ENCODE results near the gene PAPOLA. TPM values are rescaled to one million over a fixed set of nuclear protein-coding genes. Genes with fewer than 3 reads are reported as not detected.
A peak's percentile ranks its signal among the peaks of the same experiment; 100 is the strongest.

Gene PAPOLA
- total RNA-seq (100 to 1,000 TPM; 140 to 176 TPM), polyA plus RNA-seq (ENCODE audit: insufficient read length in 6 of 6) (100 to 1,000 TPM; 200 to 264 (median 240) TPM)
- long read RNA-seq, donor 1, full-length matches to known transcripts: 51 of 124 reads
- long read RNA-seq, donor 1, partial matches to known transcripts: 73 of 124 reads
- long read RNA-seq, donor 1, other reads (novel, unspliced or antisense): 0 of 124 reads
- long read RNA-seq, donor 2, full-length matches to known transcripts: 36 of 76 reads
- long read RNA-seq, donor 2, partial matches to known transcripts: 40 of 76 reads
- long read RNA-seq, donor 2, other reads (novel, unspliced or antisense): 0 of 76 reads
- long read RNA-seq, donor 3, full-length matches to known transcripts: 37 of 79 reads
- long read RNA-seq, donor 3, partial matches to known transcripts: 37 of 79 reads
- long read RNA-seq, donor 3, other reads (novel, unspliced or antisense): 5 of 79 reads
- long read RNA-seq, donor 4, transcript PAPOLA-223 (9 exons, 3,264 nt): major isoform, 20 of 41 reads
- long read RNA-seq, donor 4, transcript PAPOLA-225 (7 exons, 1,421 nt): minor isoform, 5 of 41 reads
- long read RNA-seq, donor 4, partial matches to known transcripts: 10 of 41 reads
- long read RNA-seq, donor 4, other reads (novel, unspliced or antisense): 6 of 41 reads
- long read RNA-seq, donor 5, full-length matches to known transcripts: 42 of 86 reads
- long read RNA-seq, donor 5, partial matches to known transcripts: 44 of 86 reads
- long read RNA-seq, donor 5, other reads (novel, unspliced or antisense): 0 of 86 reads
- long read RNA-seq, donor 6, full-length matches to known transcripts: 56 of 99 reads
- long read RNA-seq, donor 6, partial matches to known transcripts: 43 of 99 reads
- long read RNA-seq, donor 6, other reads (novel, unspliced or antisense): 0 of 99 reads
- long read RNA-seq, donor 7, full-length matches to known transcripts: 35 of 72 reads
- long read RNA-seq, donor 7, partial matches to known transcripts: 37 of 72 reads
- long read RNA-seq, donor 7, other reads (novel, unspliced or antisense): 0 of 72 reads
- long read RNA-seq, donor 8, full-length matches to known transcripts: 37 of 71 reads
- long read RNA-seq, donor 8, partial matches to known transcripts: 34 of 71 reads
- long read RNA-seq, donor 8, other reads (novel, unspliced or antisense): 0 of 71 reads
- long read RNA-seq, donor 9: 0 reads
- long read RNA-seq, donor 10, transcript PAPOLA-223 (9 exons, 3,264 nt): major isoform, 8 of 13 reads
- long read RNA-seq, donor 10, partial matches to known transcripts: 0 of 13 reads
- long read RNA-seq, donor 10, other reads (novel, unspliced or antisense): 2 of 13 reads
- long read RNA-seq, donor 11: 0 reads
- long read RNA-seq, donor 12, full-length matches to known transcripts: 36 of 104 reads
- long read RNA-seq, donor 12, partial matches to known transcripts: 68 of 104 reads
- long read RNA-seq, donor 12, other reads (novel, unspliced or antisense): 0 of 104 reads

- no peaks in the 10 kb centered on the region for H3K36me3 ChIP-seq
- H3K9me3 ChIP-seq: no peaks in the 10 kb centered on the region
- intact Hi-C loops (cut with DNase I): no loop called here
- DNase-seq: peak; percentile 96 to 99 (median 98)
- TF ChIP-seq, protein P1, sequence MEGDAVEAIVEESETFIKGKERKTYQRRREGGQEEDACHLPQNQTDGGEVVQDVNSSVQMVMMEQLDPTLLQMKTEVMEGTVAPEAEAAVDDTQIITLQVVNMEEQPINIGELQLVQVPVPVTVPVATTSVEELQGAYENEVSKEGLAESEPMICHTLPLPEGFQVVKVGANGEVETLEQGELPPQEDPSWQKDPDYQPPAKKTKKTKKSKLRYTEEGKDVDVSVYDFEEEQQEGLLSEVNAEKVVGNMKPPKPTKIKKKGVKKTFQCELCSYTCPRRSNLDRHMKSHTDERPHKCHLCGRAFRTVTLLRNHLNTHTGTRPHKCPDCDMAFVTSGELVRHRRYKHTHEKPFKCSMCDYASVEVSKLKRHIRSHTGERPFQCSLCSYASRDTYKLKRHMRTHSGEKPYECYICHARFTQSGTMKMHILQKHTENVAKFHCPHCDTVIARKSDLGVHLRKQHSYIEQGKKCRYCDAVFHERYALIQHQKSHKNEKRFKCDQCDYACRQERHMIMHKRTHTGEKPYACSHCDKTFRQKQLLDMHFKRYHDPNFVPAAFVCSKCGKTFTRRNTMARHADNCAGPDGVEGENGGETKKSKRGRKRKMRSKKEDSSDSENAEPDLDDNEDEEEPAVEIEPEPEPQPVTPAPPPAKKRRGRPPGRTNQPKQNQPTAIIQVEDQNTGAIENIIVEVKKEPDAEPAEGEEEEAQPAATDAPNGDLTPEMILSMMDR (IDR thresholded peaks at IDR 0.05): peak in 1 of 2 donors; percentile 19
- peak; percentile 98 for ATAC-seq
- peak within 1 kb of the TSS; percentile 89 to 94 for H3K4me3 ChIP-seq
- H3K4me1 ChIP-seq: peaks cover 13 to 47% of the 10 kb centered on the region in 2 donors
- no peaks in the 10 kb centered on the region for H3K27me3 ChIP-seq
- peak within 1 kb of the TSS; percentile 98 to 99 for H3K27ac ChIP-seq
Measured at GRCh38 chr14:96501740-96502620, at the start of gene PAPOLA. Gene PAPOLA, plus strand, starts transcription at chr14:96502382. Its CDS starts 211 bp downstream, at chr14:96502593.

DNA sequence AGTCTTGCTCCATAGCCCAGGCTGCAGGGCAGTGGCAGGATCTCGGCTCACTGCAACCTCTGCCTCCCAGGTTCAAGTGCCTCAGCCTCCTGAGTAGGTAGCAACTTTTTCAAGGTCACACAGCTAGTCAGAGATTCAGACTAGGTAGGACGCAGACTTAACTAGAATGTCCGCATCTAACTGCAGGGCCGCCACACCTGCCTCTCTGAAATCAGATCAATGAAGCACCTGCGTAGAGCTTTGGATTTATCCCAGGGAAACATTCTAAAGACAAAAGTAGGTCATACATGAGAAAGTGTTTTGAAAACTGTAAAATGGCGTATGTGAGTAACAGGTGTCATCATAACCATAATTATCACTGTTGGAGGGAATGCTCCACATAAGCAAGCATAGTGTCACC is 49.5 kb upstream of the PAPOLA start:
- Histone ChIP-seq H3K4me3 (no peak overlapping the region), H3K4me1 (no peaks in the 10 kb centered on the region), H3K9me3 (no peaks in the 10 kb centered on the region), H3K27ac (no peak overlapping the region), H3K27me3 (no peaks in the 10 kb centered on the region), H3K36me3 (no peaks in the 10 kb centered on the region)
- DNase-seq (no peak), ATAC-seq (no peak)
- TF ChIP-seq, protein P1 (IDR thresholded peaks at IDR 0.05): no peak
- intact Hi-C loops (cut with DNase I): no loop called here

DNA sequence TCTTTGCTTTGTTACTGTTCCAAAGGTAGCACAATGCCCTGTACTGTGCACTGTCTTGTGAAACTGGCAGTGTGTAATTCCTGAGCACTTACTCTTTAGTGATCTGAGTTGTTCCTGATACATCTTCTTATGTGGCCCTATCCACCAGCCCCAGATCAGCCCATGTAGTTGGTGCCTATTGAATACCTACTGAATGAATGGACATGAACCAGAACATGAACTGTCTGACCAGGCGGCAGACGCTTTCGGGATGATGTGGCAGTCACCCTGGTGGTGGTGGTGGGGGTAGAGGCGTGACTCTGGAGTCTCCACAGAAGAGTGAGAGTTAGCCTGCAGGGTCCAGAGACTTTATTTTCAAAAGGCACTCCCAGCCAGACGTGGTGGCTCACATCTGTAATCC is 46.6 kb upstream of the PAPOLA start:
- Histone ChIP-seq H3K27ac (no peak overlapping the region), H3K9me3 (no peaks in the 10 kb centered on the region), H3K36me3 (no peaks in the 10 kb centered on the region), H3K27me3 (no peaks in the 10 kb centered on the region), H3K4me3 (no peak overlapping the region), H3K4me1 (no peaks in the 10 kb centered on the region)
- no peak for DNase-seq
- TF ChIP-seq, protein P1 (IDR thresholded peaks at IDR 0.05): no peak
- ATAC-seq: no peak
- intact Hi-C loops (cut with DNase I): no loop called here

- TF ChIP-seq, protein P1 (IDR thresholded peaks at IDR 0.05): no peak
- Histone ChIP-seq H3K4me1 (no peaks in the 10 kb centered on the region), H3K27me3 (no peaks in the 10 kb centered on the region), H3K27ac (no peak overlapping the region), H3K4me3 (no peak overlapping the region), H3K9me3 (no peaks in the 10 kb centered on the region), H3K36me3 (no peaks in the 10 kb centered on the region)
- intact Hi-C loops (cut with DNase I): no loop called here
- no peak for ATAC-seq
- no peak for DNase-seq
Measured at GRCh38 chr14:96459851-96460250, 42.3 kb upstream of the PAPOLA start.
